Kasumi-1 (cell line): ENCODE results near the gene CBLB.
A peak's percentile ranks its signal among the peaks of the same experiment; 100 is the strongest.

Source experiments
- DNase-seq, 2 experiments: peaks; one replicate each; lab custom pipeline; 2025; lab: John Stamatoyannopoulos, UW

The CBLB gene

DNA sequence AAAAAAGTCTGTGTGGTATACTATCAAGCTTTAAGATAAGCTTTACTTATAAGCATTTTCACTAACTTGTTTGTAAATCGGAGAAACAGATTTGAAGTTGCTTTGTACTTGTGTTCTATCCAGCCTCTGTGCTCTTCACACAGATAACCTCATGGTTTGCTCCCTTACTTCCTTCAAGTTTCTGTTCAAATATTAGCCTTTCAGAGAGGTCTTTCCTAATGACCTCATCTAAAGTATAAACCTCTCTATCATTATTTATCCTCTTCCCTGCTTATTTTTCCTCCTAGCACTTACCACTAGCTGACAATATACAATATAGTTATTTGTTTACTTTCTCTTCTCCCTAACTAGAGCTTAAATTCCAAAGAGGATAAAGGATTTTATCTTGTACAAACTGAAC is 180.0 kb downstream of the CBLB start:
- no peak for DNase-seq

DNA sequence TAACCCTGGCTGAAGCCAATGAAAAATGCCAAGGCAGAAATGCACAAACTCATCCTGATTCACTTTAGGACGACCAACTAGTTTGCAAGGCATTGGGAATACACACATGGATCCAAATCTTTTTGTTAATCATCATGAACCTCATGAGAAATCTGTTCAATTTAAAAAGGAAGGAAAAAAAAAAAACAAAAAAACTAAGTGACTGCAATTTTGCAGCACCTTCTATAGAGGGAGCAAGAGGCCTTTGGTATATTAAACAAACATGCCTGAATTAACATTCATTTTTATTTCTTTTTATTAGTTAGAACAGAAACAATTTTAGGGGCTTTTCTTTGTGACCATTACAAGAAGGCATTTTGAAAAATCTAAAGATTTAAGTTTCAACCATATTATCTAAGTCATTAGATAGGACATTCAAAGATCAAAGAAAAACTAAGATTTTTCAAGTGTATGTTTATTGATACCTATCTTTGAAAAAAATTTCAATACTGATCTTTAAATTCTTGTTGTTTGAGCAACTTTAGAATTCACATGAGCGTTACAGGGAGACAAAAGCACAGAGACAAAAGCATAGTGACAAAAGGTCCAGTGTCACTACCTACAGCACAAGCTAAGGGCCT is 182.4 kb downstream of the CBLB start:
- DNase-seq = peak; percentile 4 to 51

DNA sequence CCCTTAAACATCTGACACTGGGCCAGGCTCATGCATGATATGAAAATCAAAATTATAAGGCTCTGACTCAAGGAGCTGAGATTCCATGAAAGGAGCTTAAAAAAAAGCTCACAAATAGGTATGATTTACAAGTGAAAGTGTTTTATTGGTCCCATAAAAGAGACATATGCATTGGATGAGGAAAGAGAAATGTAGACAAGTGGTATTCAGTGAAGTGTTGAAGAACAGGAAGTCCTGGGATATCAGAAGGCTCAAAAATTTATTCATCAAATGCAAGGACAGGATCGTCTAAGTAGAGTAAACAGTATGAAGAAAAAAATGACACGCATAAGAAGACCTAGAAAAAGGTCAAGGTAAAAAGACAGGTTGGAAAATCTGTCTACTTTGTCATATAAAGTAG is 188.9 kb downstream of the CBLB start:
- DNase-seq = no peak

DNA sequence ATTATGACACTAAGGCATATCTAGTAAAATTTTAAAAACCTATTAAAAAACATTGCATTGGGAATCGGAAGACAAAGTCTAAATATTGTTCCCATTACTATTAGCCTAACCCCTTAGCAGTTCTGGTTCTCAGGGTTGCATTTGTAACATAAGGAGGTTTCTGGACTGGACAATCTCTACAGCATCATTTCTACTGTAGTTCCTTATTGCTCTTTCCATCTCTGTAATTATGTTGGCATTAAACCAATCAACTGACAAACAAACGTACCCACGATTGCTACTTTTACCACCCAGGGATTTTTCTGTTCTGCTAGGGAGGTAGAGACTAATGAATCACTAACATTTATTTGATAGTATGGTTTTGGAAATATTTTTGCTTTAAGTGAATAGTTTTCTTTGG is 190.8 kb downstream of the CBLB start:
- DNase-seq = no peak

DNA sequence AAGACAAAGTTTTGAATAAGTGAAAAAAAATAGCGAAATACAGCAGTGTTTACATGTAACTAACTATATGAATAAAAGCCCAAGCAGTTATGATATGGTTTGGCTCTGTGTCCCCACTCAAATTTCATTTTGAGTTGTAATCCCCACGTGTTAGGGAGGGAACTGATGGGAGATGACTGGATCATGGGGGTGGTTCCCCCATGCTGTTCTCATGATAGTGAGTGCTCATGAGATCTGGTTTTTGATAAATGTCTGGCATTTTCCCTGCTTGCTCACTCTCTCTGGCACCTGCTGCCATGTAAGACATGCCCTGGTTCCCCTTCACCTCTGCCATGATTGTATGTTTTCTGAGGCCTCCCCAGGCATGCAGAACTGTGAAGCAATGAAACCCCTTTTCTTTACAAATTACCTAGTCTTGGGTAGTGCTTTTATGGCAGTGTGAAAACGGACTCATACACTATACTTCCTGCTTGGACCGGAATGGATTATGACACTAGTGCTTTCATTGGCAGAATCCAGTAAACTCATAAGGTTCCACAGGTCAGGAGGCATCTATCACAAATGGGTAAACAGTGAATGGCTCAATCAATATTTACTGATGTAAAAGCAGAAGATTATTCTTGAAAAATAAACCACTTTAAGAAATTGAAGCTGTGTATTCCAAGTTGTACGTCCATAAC is 192.1 kb downstream of the CBLB start:
- no peak for DNase-seq

DNA sequence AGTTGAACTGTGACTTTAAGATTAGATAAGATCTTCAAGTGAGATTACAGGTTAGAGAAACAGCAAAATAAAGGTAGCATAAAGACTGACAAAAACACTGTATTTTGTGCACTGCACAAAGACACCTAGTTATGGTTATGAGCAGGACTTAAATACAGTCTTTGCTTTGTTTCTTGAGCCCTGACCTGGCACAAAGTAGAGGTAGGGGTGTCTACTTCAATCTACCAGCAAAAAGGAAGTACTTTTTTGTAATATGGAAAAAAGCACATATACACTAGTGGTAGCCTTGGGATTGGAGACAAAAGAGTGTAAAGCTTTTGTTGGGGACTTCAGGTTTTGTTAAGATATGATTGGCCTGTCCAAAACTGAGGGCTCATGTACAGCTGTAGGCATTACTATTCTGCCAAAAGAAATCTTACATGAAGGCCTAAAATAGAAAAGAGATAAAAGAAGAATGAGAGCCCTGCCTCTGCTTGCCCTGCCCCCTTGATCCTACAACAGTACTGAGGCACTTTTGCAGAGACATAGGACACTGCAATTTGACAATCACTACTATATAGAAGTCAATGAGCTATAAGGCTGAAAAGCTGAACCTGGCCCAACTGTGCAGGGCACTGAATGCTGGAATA is 194.3 kb downstream of the CBLB start:
- DNase-seq = no peak

DNA sequence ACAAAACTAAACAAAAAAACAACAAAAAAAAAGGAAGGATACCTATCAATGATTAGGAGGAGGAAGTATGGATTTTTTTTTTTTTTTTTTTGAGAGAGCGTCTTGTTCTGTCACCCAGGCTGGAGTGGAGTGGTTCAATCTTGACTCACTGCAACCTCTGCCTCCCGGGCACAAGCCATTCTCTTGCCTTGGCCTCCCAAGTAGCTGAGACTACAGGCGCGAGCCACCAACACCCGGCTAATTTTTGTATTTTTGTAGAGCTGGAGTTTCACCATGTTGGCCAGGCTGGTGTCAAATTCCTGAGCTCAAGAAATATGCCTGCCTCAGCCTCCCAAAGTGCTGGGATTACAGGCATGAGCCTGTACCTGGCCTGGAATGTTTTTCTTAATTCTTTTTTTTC is 195.8 kb downstream of the CBLB start:
- DNase-seq = no peak

DNA sequence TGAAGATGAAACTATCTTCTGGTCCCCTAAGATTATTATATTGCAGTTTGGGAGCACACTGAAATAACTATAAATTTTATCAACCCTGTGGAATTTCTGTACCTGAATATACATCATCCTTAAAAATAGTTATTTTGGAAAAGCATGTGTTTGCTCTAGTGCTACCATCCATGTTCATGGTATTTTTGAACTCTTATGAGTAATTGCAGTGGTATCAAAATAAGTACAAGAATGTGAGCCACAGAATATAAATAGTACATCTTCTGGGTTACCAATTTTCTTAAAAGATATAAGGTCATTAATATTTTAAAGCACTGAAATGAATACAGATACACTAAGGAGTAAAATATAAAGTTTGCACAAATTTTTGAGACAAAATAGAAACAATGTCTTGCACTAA is 206.5 kb downstream of the CBLB start:
- no peak for DNase-seq

DNA sequence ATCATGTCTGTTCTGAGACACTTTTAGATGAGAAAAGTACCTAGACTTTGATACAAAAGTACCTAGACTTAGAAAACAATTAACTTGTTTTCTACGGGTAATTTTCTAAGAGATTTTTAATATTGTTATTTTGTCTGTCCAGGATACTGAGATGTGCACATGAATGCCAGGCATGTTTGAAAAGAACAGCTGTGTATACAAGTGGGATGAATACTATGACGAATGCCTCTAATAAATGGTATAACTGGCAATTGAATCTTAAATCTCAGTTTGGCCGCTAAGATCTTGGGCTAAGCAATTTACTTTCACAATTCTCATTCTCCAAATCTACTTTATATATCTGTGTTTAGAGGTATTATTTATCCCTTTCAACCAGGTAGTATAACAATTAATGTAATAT is 207.4 kb downstream of the CBLB start:
- no peak for DNase-seq

DNA sequence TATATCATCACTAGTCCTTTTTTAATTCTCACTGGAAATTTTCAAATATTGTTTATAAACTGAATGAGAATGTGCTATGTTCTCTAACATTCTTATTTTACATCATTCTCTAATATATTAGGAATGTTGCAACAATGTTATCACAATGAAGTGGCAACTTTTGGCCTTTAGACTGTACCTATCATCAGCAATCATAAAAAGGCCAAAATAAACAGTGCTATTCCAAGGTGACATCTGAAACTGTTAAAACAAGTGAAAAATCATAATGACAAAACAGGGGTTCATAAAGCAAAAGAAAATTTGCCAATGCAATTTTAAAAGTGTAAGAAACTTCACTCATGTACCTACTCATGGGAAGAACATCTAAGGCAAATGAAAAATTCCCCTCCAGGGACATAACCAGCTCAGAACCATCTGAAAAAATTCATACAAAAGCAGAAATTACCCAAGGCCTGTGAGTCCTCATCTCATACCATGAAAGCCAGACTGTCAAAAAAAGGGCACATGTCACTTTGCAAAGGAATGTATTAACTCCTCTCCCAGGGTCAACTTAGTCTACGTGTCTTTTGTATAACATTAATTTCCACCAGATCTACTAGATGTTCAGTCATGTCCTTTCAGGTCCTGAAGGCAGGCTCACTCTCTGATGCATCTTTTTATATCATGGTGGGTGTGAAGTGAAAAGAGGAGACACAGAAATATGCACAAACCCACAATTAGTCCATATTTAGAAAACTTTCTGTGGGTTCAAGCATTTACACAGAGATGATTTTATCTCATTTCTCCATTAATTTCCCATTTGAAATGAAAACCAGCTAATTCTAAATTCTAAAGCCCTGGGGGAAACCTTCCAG is 211.9 kb downstream of the CBLB start:
- no peak for DNase-seq

DNA sequence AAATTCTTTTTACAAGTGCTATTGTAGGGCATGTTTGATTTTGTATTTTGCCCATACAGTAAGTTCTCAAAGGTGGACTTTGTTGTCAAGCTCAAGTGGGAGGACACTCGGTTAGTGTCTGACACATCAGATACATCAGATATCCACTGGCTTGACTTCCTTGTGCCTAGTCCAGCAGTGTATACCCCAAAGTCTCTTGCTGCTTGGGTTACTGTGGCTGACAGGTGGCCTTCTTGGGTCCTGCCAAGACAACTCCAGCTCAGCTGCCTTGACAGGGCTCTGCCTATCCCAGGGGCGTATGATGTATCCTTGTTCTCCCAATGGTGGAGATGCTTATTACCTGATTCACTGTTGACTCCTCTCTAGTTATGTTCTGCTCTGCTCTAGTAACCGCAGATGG is 214.9 kb downstream of the CBLB start:
- no peak for DNase-seq

DNA sequence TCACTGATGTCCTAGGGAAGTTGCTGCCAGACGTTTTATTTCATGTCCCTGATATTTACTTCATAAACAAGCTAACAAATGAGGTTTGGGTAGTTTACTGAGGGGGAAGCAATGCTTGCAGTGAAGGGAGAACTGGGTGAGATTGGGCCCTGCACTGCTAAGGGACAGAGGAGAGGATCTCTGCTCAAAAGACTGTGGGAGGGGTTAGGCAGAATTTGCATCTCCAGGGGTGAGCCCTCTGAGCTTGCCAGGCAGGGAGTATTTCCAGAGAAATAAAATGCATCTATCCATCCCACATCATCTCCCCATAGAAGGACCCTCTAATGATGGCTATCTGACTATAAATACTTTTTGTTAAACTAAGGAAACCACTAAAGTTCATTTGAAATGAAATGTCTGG is 215.6 kb downstream of the CBLB start:
- no peak for DNase-seq

DNA sequence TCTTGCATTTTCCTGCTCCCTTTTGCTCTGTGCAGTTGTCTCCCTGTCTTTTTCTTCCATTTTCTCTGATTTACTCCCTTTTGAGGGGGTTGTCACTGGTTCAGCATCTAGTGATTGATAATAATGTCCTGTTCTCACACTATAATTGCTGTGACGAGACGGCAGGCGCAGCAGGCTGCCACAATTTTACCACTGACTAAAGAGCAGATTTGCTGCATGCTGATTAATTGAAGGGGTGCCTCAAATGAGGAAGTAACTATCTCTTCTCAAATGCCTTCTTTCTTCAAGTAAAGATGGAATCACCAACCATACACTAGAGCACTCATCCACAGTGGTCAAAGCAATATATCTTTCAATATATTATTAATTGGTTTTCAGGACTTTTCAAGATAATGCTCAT is 219.3 kb downstream of the CBLB start:
- peak; percentile 2 to 25 for DNase-seq

DNA sequence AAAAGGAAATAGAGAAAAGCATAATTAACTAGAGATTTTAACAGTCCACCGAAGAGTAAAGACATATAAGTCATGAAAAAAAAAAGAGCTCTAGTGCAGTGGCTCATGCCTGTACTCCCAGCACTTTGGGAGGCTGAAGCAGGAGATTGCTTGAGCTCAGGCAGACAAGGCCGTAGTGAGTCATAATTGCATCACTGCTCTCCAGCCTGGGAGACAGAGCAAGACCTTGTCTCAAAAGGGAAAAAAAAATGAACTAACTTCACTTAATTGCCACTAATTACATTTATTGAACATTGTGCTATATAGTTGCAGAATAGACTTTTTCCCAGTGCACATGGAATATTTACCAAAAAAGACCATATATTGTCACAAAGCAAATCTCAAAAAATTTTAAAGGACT is 221.8 kb downstream of the CBLB start:
- peak; percentile 62 to 72 for DNase-seq

DNA sequence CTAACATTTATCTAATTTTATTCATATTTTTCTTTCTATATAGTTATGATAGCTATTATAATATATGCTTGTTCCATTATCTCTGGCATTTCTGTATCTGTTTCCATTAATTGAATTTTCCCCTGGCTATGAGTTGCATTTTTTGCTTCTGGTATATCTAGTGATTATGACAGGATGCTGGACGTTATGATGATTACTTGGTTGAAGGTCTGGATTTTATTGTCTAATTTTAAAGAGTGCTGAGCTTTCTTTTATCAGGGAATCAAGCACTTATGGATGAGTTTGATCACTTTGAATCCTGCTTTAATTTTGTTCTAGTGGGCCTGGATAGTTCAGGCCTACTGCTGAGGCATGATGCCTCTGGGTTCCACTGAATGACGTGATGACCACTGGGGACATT is 229.7 kb downstream of the CBLB start:
- DNase-seq = no peak

DNA sequence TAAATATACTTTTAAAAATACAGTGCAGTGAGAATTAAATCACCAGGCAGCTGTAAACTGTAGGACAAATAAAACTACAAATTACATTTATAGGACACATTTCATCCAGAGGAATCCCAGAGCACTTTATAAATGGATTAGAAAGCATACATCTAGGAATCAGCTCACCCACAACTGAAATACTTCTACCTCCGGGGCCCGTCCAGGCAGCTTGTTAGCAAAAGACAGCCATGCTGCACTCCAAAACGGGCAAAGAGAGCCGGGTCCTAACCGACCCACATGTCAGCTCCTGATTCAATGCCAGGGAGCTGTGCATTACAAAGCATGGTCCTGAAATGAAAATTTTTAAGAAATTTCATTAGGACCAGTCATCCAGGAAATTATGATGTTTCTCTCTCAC is 234.1 kb downstream of the CBLB start:
- DNase-seq = no peak

DNA sequence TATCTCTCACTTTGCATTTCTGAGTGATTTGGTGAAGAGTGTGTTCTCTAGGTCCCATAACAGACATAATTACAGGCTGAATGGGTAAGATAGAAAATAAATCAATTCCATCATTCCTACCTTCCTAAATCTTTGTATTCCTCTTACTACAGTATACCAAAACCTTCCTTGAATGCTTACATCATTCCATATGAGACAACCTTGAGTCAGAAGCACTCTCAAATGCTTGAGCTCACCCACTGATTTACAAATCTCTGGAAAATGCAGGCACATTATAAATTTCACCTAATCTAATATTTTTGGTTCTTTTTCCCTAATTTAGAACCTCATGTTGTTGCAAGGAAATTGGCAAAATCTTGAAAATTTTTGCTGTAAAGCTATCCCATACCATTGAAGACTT is 239.1 kb downstream of the CBLB start:
- DNase-seq = no peak

DNA sequence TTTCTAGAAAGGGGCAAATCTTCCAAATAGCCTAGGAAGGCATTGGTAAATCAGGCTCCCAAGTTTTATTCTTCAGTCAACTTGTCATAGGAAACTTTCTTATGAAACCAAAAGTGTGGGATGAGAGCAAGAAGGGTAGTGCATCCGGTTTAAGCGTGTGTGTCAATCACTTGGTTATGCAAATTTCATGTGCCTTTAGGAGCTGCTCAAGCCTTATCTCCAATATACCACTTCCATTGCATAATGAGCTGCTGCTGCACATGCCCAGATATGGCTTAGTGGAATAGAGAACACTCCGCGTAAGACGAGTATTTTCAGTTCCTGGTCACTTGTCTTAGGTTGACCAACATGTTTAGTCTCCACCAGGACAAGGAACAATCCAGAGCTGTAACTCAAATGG is 242.1 kb downstream of the CBLB start:
- no peak for DNase-seq

DNA sequence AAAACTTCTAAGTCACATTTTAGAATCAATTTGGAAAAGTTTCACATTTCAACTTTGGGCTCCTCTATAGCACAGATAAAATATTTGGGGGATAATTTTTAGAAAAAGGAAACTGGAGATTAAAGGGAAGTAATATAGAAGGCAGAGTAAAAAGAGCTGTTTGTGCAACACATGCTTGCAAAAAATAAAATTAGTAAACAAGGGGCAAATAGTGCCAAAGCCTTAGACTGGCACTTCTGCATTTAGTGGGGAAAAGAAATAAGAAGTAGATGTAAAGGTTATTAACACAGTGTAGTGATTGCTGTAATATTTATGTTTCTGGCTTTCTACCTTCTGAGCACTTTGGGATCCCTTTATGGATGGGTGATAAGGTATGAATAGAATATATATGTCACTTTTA is 246.6 kb downstream of the CBLB start:
- no peak for DNase-seq

DNA sequence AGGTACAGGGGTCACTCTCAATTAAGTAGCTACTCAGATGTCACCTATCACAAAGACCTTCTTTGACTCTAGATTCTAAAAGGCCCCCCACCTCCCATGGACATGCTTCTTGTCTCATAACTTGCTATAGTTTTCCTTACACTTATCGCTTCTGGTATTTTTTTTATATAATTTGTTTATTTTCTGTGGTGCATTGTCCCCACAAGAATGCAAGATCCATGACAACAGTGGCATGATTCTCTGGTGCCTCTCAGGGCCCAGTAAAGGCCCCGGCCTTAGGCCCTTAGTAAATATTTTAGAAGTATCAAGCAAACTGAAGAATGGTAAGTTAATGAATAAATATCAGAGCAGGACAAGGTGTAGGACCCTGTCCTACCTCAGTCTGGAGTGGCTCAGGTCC is 248.6 kb downstream of the CBLB start:
- DNase-seq = no peak

DNA sequence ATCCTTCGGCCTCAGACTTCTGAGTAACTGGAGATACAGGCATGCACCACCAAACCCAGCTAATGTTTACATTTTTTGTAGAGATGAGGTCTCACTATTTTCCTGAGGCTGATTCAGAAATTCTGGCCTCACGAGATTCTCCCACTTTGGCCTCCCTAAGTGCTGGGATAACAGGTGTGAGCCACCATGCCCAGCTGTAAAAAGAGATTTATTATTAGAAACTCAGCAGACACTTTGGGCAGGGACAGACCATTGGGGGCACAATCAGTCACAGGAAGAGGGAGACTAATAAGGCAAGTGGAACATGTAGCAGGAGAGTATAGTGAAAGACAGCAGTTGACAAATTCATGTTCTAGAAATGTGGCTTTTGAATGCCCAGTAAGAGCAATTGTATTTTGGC is 249.2 kb downstream of the CBLB start:
- DNase-seq = no peak

DNA sequence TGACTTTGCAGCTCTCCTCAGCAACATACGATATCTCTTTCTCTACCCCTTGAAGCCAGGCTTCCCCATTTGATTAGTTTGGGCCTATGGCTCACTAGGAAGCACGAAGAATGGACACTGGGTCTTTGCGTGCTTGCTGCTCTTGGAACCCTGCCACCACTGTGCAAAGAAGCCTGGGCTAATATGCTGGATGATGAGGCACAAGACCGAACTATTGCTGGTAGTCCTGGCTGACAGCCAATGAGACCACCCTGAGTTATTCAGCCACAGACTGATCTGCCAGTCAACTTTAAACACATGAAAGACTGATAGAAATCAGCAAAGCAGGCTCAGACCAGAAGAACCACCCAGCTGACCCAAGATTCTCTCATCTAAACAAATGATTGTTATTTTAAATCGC is 250.3 kb downstream of the CBLB start:
- DNase-seq = no peak
